B cell (primary cell): Measurements from ENCODE around the gene INPP5B. TPM values are rescaled to one million over a fixed set of nuclear protein-coding genes. Genes with fewer than 3 reads are reported as not detected.
"Not testable (repeated sequence)": the region's sequence is repeated elsewhere in the genome, so short reads cannot be mapped to it uniquely, and the experiment has no call there.

ENCODE experiments used
- ATAC-seq: fragments of 200-7000 bp; cut with Tn5 transposase; one replicate; pipeline ENCODE4 v1.10.0; 2021; ENCODE audit warnings: low read depth, mild to moderate bottlenecking, moderate number of reproducible peaks, moderate library complexity
- CTCF ChIA-PET: fragments of 350-600 bp; sonication (Branson Sonifier 250); formaldehyde crosslinking; loops from one replicate; lab custom pipeline; 2021; ENCODE audit warnings: antibody characterized with exemption, inconsistent platforms; lab: Charles Lee
- POLR2A ChIA-PET: fragments of 350-600 bp; sonication (Branson Sonifier 250); formaldehyde crosslinking; loops from one replicate; lab custom pipeline; 2021; ENCODE audit warnings: antibody characterized with exemption; lab: Charles Lee
- DNase-seq: peaks from one replicate; pipeline ENCODE4 v3.0.0; 2013
- H2AFZ ChIP-seq: 2 replicates; pipeline ENCODE4 v1.6.1; 2012; ENCODE audit warnings: mild to moderate bottlenecking, low read depth, low read length; ENCODE audit not compliant: insufficient read depth, poor library complexity, severe bottlenecking
- H3K27ac ChIP-seq, 2 donors: 1 replicate in 1 of 2; 2 replicates in 1 of 2; pipeline ENCODE4 v1.5.1; 2012 to 2013; ENCODE audit warnings: low read length in 2 of 2, mild to moderate bottlenecking in 2 of 2, moderate library complexity in 1 of 2
- H3K27me3 ChIP-seq, 4 experiments: fragments of 200-600 bp in 1 of 4; sonication (generic) in 1 of 4; replicated peaks in 1 of 4; 1 replicate in 2 of 4; 2 replicates in 2 of 4; pipeline versions ENCODE4 v1.6.1 to v1.7.0; 2013 to 2016; ENCODE audit warnings: low read length in 3 of 4, mild to moderate bottlenecking in 2 of 4, mixed read lengths in 1 of 4, moderate library complexity in 1 of 4; ENCODE audit not compliant: insufficient read depth in 4 of 4, control insufficient read depth in 3 of 4; ENCODE audit errors: control extremely low read depth in 1 of 4
- H3K36me3 ChIP-seq, 2 experiments: replicated peaks in 1 of 2; 1 replicate in 1 of 2; 2 replicates in 1 of 2; pipeline versions ENCODE4 v1.6.1 to v1.7.1; 2013; ENCODE audit warnings: low read length in 1 of 2; ENCODE audit not compliant: insufficient read depth in 2 of 2, control insufficient read depth in 1 of 2; ENCODE audit errors: control extremely low read depth in 1 of 2, extremely low read depth in 1 of 2
- H3K4me1 ChIP-seq, 2 donors: fragments of 200-600 bp in 1 of 2; sonication (generic) in 1 of 2; 1 replicate in 1 of 2; 2 replicates in 1 of 2; pipeline versions ENCODE4 v1.5.1 to v1.6.1; 2013 to 2017; ENCODE audit warnings: low read length in 2 of 2; ENCODE audit not compliant: control insufficient read depth in 2 of 2, insufficient read depth in 2 of 2
- H3K4me2 ChIP-seq: replicated peaks from 2 replicates; pipeline ENCODE3; 2012; ENCODE audit warnings: mild to moderate bottlenecking, low read depth, low read length; ENCODE audit not compliant: poor library complexity, severe bottlenecking
- H3K4me3 ChIP-seq, 5 experiments: fragments of 200-600 bp in 1 of 5; sonication (generic) in 1 of 5; 1 replicate in 3 of 5; 2 replicates in 2 of 5; pipeline versions ENCODE4 v1.5.1 to v1.7.0; 2011 to 2016; ENCODE audit warnings: low read length in 4 of 5, mild to moderate bottlenecking in 4 of 5, low read depth in 2 of 5, control low read depth in 1 of 5, moderate library complexity in 1 of 5; ENCODE audit not compliant: insufficient read depth in 1 of 5; ENCODE audit errors: control extremely low read depth in 1 of 5, extremely low read depth in 1 of 5
- H3K79me2 ChIP-seq: fragments of 200-600 bp; sonication (generic); one replicate; pipeline ENCODE4 v1.6.0; 2016; ENCODE audit warnings: low read length; ENCODE audit not compliant: control insufficient read depth, insufficient read depth
- H3K9ac ChIP-seq: fragments of 200-600 bp; sonication (generic); 2 replicates; pipeline ENCODE4 v1.6.1; 2017; ENCODE audit warnings: mild to moderate bottlenecking, low read length, moderate library complexity
- H3K9me3 ChIP-seq, 3 donors: one replicate each; pipeline versions ENCODE4 v1.6.1 to v1.7.1; 2013; ENCODE audit warnings: low read length in 2 of 3; ENCODE audit not compliant: control insufficient read depth in 2 of 3, insufficient read depth in 1 of 3; ENCODE audit errors: control extremely low read depth in 1 of 3
- H4K20me1 ChIP-seq: 2 replicates; pipeline ENCODE4 v1.6.0; 2012; ENCODE audit warnings: mild to moderate bottlenecking, low read length; ENCODE audit not compliant: insufficient read depth, control insufficient read depth, poor library complexity, severe bottlenecking
- H3K27ac Mint-ChIP-seq: one replicate; pipeline ENCODE4 v1.8.0; 2021; ENCODE audit warnings: mixed read lengths
- H3K27me3 Mint-ChIP-seq: one replicate; pipeline ENCODE4 v1.8.0; 2021; ENCODE audit warnings: mixed read lengths
- H3K4me1 Mint-ChIP-seq: one replicate; pipeline ENCODE4 v1.8.0; 2021; ENCODE audit warnings: mixed read lengths
- H3K4me3 Mint-ChIP-seq: one replicate; pipeline ENCODE4 v1.8.0; 2021; ENCODE audit warnings: mixed read lengths
- H3K9me3 Mint-ChIP-seq: one replicate; pipeline ENCODE4 v1.8.0; 2022; ENCODE audit warnings: mixed read lengths; ENCODE audit not compliant: insufficient read depth
- EZH2 ChIP-seq: IDR thresholded peaks from 2 replicates; pipeline ENCODE4 v1.6.1; 2012; ENCODE audit warnings: borderline replicate concordance, low read depth, mild to moderate bottlenecking, moderate library complexity, low read length; ENCODE audit not compliant: insufficient read depth, poor library complexity, severe bottlenecking
- WGBS: methylation state at CpG from one replicate; pipeline ENCODE4 v1.1.5; 2013; ENCODE audit warnings: missing lambda C conversion rate; ENCODE audit not compliant: insufficient coverage; 5-methylcytosine and 5-hydroxymethylcytosine counted together
- intact Hi-C: fragments of 100-400 bp; cut with micrococcal nuclease; formaldehyde crosslinking; loops from one replicate; pipeline ENCODE4 v1.10.0; 2022
- polyA plus RNA-seq: library from polyadenylated mRNA; depleted of rRNA; stranded (reverse); fragments of >200 nt; gene quantifications from 2 replicates; pipeline ENCODE4 v1.2.3, GENCODE V29; 2012
- total RNA-seq, 2 donors: library from RNA; stranded (reverse); fragments of 120-200 nt in 1 of 2; gene quantifications; 1 replicate in 1 of 2; 2 replicates in 1 of 2; pipeline versions ENCODE4 v1.2.3 to v1.2.4, GENCODE V29; 2013 to 2022
- TF ChIP-seq, protein P1 (sequence below): fragments of 200-600 bp; IDR thresholded peaks from one replicate; pipeline ENCODE4 v1.8.0; 2022; ENCODE audit warnings: antibody characterized with exemption, mild to moderate bottlenecking

INPP5B gene
- total and polyA plus RNA-seq, 2 donors (not counting 1 experiment from before 2014, with no cell fraction given), result 45.4 to 63.3 TPM

DNA sequence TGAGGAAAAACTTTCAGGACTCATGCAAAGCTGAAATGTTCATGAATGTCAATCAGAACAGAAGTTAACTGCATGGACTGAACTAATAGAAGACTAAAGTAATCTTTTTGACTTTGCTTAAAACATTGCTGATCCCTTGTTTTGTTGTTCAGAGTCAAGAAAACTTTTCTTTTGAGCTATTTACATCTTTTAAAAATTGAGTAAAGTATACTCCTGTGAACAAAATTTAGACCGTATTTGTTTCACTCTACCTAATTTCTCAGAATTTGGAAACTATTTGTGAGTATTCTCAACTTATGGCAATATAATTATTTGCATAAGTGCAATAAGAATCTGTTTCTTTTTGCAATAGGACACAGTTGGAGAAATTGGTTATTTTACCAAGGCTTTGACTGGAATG is 41.1 kb downstream of the INPP5B start:
- no CpG with 5 or more reads among the region's 1 CpG for WGBS
- no peak overlapping the region for H3K4me3 Mint-ChIP-seq
- Histone ChIP-seq H3K9me3 (peaks cover 1 to 10% (median 9%) of the 10 kb centered on the region in 3 donors), H4K20me1 (no peaks in the 10 kb centered on the region), H3K4me2 (no peak overlapping the region), H3K4me3 (no peak overlapping the region), H2AFZ (no peak overlapping the region), H3K4me1 (peaks cover 17 to 20% of the 10 kb centered on the region in 2 donors), H3K27ac (no peak overlapping the region), H3K27me3 (no peaks in the 10 kb centered on the region), H3K36me3 (no peaks in the 10 kb centered on the region), H3K79me2 (peaks cover 31% of the 10 kb centered on the region), H3K9ac (no peak overlapping the region)
- TF ChIP-seq, protein P1, sequence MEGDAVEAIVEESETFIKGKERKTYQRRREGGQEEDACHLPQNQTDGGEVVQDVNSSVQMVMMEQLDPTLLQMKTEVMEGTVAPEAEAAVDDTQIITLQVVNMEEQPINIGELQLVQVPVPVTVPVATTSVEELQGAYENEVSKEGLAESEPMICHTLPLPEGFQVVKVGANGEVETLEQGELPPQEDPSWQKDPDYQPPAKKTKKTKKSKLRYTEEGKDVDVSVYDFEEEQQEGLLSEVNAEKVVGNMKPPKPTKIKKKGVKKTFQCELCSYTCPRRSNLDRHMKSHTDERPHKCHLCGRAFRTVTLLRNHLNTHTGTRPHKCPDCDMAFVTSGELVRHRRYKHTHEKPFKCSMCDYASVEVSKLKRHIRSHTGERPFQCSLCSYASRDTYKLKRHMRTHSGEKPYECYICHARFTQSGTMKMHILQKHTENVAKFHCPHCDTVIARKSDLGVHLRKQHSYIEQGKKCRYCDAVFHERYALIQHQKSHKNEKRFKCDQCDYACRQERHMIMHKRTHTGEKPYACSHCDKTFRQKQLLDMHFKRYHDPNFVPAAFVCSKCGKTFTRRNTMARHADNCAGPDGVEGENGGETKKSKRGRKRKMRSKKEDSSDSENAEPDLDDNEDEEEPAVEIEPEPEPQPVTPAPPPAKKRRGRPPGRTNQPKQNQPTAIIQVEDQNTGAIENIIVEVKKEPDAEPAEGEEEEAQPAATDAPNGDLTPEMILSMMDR, result no peak
- TF ChIP-seq EZH2, result no peak
- H3K27me3 Mint-ChIP-seq, result no peaks in the 10 kb centered on the region
- no peak for DNase-seq
- intact Hi-C loops, result no loop called here
- peaks cover 17% of the 10 kb centered on the region for H3K4me1 Mint-ChIP-seq
- no peaks in the 10 kb centered on the region for H3K9me3 Mint-ChIP-seq
- CTCF ChIA-PET, result no interaction called here
- no peak for ATAC-seq
- POLR2A ChIA-PET, result no interaction called here
- no peak overlapping the region for H3K27ac Mint-ChIP-seq

DNA sequence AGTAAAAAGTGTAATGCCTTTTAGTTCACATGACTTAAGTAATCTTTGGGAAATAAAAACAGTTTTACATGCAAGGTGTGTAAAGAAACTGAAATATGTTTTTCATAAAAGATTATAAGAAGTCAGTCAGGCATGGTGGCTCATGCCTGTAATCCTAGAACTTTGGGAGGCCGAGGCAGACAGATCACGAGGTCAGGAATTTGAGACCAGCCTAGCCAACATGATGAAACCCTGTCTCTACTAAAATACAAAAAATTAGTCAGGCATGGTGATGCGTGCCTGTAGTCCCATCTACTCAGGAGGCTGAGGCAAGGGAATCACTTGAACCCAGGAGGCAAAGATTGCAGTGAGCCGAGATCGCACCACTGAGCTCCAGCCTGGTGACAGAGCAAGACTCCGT is 42.9 kb downstream of the INPP5B start:
- H3K4me3 ChIP-seq, intact Hi-C loops, H3K27ac Mint-ChIP-seq, H3K9me3 ChIP-seq, H2AFZ ChIP-seq, H3K4me2 ChIP-seq, H3K9me3 Mint-ChIP-seq, H3K9ac ChIP-seq, H3K27me3 Mint-ChIP-seq, H3K27ac ChIP-seq, DNase-seq, H3K4me3 Mint-ChIP-seq, ATAC-seq, POLR2A ChIA-PET, H4K20me1 ChIP-seq, H3K36me3 ChIP-seq, H3K27me3 ChIP-seq: not testable (repeated sequence)
- CTCF ChIA-PET, result interaction anchor here (0.8 kb wide), 1 partner anchor 18 kb away, joined by 4 read pairs; no protein-coding TSS in a partner anchor
- H3K4me1 ChIP-seq, result peaks cover 18 to 23% of the 10 kb centered on the region in 2 donors
- H3K79me2 ChIP-seq, result peaks cover 32% of the 10 kb centered on the region
- 93% methylated on average over 3 of the region's 6 CpGs for WGBS
- peaks cover 19% of the 10 kb centered on the region for H3K4me1 Mint-ChIP-seq
